ENCODE measurements around the gene INHA.

DNA sequence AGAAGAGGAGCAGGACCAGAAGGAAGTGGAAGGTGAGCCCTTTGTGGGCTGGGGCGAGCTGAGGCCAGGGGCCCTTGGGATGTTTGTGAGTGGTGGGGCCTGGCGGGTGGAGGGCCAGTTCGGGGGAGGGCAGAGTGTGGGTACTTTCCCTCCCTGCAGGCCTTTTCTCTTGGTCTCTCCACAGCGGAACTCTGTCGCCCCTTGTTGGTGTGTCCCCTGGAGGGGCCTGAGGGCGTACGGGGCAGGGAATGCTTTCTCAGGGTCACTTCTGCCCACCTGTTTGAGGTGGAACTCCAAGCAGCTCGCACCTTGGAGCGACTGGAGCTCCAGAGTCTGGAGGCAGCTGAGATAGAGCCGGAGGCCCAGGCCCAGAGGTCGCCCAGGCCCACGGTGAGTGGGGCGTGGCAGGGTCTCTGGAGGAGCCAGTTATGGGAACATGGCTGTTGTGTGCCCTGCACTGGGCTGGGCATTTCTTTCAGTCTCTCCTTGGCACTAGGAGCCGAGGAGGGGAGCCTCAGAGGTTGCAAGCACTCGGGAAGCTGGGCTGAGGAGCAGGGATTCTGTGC is 36.4 kb downstream of the INHA start:
- TF ChIP-seq, protein P1, sequence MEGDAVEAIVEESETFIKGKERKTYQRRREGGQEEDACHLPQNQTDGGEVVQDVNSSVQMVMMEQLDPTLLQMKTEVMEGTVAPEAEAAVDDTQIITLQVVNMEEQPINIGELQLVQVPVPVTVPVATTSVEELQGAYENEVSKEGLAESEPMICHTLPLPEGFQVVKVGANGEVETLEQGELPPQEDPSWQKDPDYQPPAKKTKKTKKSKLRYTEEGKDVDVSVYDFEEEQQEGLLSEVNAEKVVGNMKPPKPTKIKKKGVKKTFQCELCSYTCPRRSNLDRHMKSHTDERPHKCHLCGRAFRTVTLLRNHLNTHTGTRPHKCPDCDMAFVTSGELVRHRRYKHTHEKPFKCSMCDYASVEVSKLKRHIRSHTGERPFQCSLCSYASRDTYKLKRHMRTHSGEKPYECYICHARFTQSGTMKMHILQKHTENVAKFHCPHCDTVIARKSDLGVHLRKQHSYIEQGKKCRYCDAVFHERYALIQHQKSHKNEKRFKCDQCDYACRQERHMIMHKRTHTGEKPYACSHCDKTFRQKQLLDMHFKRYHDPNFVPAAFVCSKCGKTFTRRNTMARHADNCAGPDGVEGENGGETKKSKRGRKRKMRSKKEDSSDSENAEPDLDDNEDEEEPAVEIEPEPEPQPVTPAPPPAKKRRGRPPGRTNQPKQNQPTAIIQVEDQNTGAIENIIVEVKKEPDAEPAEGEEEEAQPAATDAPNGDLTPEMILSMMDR (IDR thresholded peaks at IDR 0.05; ENCODE audit: insufficient read depth, low read depth, low read length): no peak
- TF ChIP-seq EZH2 (IDR thresholded peaks at IDR 0.05; ENCODE audit: insufficient read depth, low read length): no peak

Data from astrocyte (in vitro differentiated cells and primary cell).